AG04450 (cell line): ENCODE results near the gene DDTL. TPM values are rescaled to one million over a fixed set of nuclear protein-coding genes. Genes with fewer than 3 reads are reported as not detected.
"Not testable (repeated sequence)": the region's sequence is repeated elsewhere in the genome, so short reads cannot be mapped to it uniquely, and the experiment has no call there.

Experiments used
- CTCF ChIA-PET: fragments of 300-600, 350-600 bp; formaldehyde crosslinking; extraction: SDS; loops from one replicate; lab custom pipeline; 2022; ENCODE audit warnings: antibody characterized with exemption, inconsistent platforms; lab: Charles Lee
- POLR2A ChIA-PET: fragments of 350-600 bp; formaldehyde crosslinking; extraction: SDS; loops from one replicate; lab custom pipeline; 2021; ENCODE audit warnings: antibody characterized with exemption, inconsistent platforms; lab: Yijun Ruan, JAX
- DNase-seq: peaks from one replicate; pipeline ENCODE4 v3.0.0-alpha.2; 2011; ENCODE audit warnings: low read depth, low spot score
- H3K27ac ChIP-seq: one replicate; pipeline ENCODE4 v1.5.1; 2012; ENCODE audit warnings: low read depth, low read length, control low read depth
- H3K27me3 ChIP-seq: one replicate; pipeline ENCODE4 v1.6.0; 2012; ENCODE audit warnings: low read length; ENCODE audit not compliant: control insufficient read depth, insufficient read depth
- H3K4me3 ChIP-seq: 2 replicates; pipeline ENCODE4 v1.5.1; 2011; ENCODE audit warnings: mild to moderate bottlenecking, low read depth, low read length, control low read depth
- H3K9me3 ChIP-seq: 2 replicates; pipeline ENCODE4 v1.5.1; 2012; ENCODE audit warnings: low read length; ENCODE audit not compliant: control insufficient read depth, insufficient read depth
- CTCF ChIP-seq: IDR thresholded peaks from 2 replicates; pipeline ENCODE4 v1.5.1; 2011; ENCODE audit warnings: low read depth, low read length, control low read depth, inconsistent platforms
- polyA plus RNA-seq: library from polyadenylated mRNA; depleted of rRNA; stranded (reverse); fragments of >200 nt; gene quantifications from 2 replicates; pipeline ENCODE4 v1.2.3, GENCODE V29; 2011

DDTL gene
- polyA plus RNA-seq, 1 experiment = 1.1 TPM

GRCh38 chr22:23984430-23984829 is 17.7 kb downstream of the DDTL start:
- no peak for DNase-seq
- POLR2A ChIA-PET = no interaction called here
- TF ChIP-seq CTCF = peak; percentile 74
- Histone ChIP-seq H3K27me3 (no peaks in the 10 kb centered on the region), H3K27ac (no peak overlapping the region), H3K9me3 (no peaks in the 10 kb centered on the region), H3K4me3 (no peak overlapping the region)
- CTCF ChIA-PET = interaction anchor here (0.6 to 0.7 kb wide), 2 partner anchors 192 to 383 kb away, joined by 3 read pairs; no protein-coding TSS in a partner anchor

- POLR2A ChIA-PET, H3K9me3 ChIP-seq, DNase-seq, H3K27ac ChIP-seq, H3K4me3 ChIP-seq, CTCF ChIA-PET, H3K27me3 ChIP-seq: not testable (repeated sequence)
Measured at GRCh38 chr22:23986089-23986488, 19.4 kb downstream of the DDTL start.

- CTCF ChIA-PET, DNase-seq, H3K4me3 ChIP-seq, H3K27me3 ChIP-seq, H3K27ac ChIP-seq, H3K9me3 ChIP-seq, POLR2A ChIA-PET: not testable (repeated sequence)
Measured at GRCh38 chr22:23986538-23987178, 20.0 kb downstream of the DDTL start.

- CTCF ChIA-PET, H3K27ac ChIP-seq, POLR2A ChIA-PET, H3K9me3 ChIP-seq, H3K4me3 ChIP-seq, DNase-seq, H3K27me3 ChIP-seq: not testable (repeated sequence)
Measured at GRCh38 chr22:23989583-23990244, 23.0 kb downstream of the DDTL start.

- H3K9me3 ChIP-seq, H3K27ac ChIP-seq, CTCF ChIA-PET, POLR2A ChIA-PET, H3K4me3 ChIP-seq, DNase-seq, H3K27me3 ChIP-seq: not testable (repeated sequence)
Measured at GRCh38 chr22:23993080-23993479, 26.4 kb downstream of the DDTL start.

GRCh38 chr22:23993581-23994177 is 27.0 kb downstream of the DDTL start:
- H3K27ac ChIP-seq, H3K9me3 ChIP-seq, CTCF ChIA-PET, H3K4me3 ChIP-seq, DNase-seq, POLR2A ChIA-PET, H3K27me3 ChIP-seq: not testable (repeated sequence)

GRCh38 chr22:23997092-23997491 is 30.4 kb downstream of the DDTL start:
- H3K4me3 ChIP-seq = no peak overlapping the region
- no peak for DNase-seq
- POLR2A ChIA-PET = no interaction called here
- no peak for TF ChIP-seq CTCF
- no peaks in the 10 kb centered on the region for H3K9me3 ChIP-seq
- H3K27ac ChIP-seq = no peak overlapping the region
- CTCF ChIA-PET = no interaction called here
- H3K27me3 ChIP-seq = peaks cover 5% of the 10 kb centered on the region

- DNase-seq, H3K27ac ChIP-seq, POLR2A ChIA-PET, H3K4me3 ChIP-seq, H3K9me3 ChIP-seq, CTCF ChIA-PET, H3K27me3 ChIP-seq: not testable (repeated sequence)
Measured at GRCh38 chr22:23999779-24000178, 33.1 kb downstream of the DDTL start.
